Stimulated activated CD4-positive, alpha-beta T cell treated with anti-CD3 and anti-CD28 coated beads, Interleukin-12 subunit alpha, Interleukin-12 subunit beta, amount 100 ng/mL, for 4 hours (primary cell): Measurements from ENCODE around the gene LRP6.
"Not testable (repeated sequence)": the region's sequence is repeated elsewhere in the genome, so short reads cannot be mapped to it uniquely, and the experiment has no call there.

Experiments
- DNase-seq: peaks from one replicate; pipeline ENCODE4 v3.0.0-alpha.2; 2020

The LRP6 gene

GRCh38 chr12:12178559-12178958 is 88.3 kb downstream of the LRP6 start:
- no peak for DNase-seq

- DNase-seq: no peak
These were observed 90.4 kb downstream of the LRP6 start for GRCh38 chr12:12176402-12176801.

- no peak for DNase-seq
These were observed 94.8 kb downstream of the LRP6 start for GRCh38 chr12:12171991-12172511.

- DNase-seq: no peak
These were observed 99.0 kb downstream of the LRP6 start for GRCh38 chr12:12167847-12168246.

DNA sequence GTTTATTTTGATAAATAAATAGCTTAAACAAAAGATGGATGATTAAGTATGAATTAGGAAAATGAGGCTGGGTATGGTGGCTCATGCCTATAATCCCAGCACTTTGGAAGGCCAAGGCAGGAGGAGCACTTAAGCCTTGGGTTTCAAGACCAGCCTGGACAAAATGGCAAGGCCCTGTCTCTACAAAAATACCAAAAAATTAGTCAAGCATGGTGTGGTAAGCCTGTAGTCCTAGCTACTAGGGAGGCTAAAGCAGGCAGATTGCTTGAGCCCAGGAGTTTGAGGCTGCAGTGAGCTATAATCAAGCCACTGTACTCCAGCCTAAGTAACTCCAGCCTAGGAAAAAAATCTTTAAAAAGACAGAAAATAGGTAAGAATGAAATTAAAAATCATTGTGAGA is 100.1 kb downstream of the LRP6 start:
- no peak for DNase-seq

DNA sequence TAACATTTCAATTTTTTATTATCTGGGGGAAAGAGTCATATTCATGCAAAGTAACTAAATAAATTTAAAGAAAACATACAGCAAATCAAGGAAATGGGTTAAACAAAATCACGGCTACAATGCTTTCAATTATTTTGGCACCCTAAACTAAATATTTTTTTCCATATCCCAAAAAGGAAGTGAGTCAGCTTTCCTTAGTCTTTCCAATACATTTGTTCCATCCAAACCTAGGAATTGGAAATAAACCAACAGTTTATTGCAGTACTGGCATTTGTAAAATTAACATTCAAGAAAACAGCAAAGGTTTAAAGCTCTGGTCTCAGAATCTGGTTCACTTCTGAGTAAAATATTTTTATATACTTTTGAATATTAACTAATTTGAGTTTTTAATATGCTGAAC is 106.9 kb downstream of the LRP6 start:
- no peak for DNase-seq

DNA sequence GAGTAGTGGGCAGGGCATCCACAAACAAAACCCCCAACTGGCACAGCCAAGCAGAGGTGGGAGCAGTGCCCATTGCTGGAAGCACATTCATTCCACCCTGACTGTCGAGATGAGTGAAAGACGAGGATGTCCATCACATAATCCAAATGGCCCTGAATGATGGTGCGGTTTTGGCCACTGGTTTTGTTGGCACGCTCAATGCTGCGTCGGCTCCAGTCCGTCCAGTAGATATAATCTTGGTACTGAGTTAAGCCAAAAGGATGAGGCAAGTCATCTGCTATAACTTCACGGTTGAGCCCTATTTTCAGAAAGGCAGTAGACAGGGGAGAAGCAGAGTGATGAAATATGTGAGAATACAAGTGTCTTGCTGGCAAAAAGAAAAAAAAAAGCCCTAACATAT is 108.0 kb downstream of the LRP6 start:
- DNase-seq: no peak

GRCh38 chr12:12157424-12157823 is 109.4 kb downstream of the LRP6 start:
- no peak for DNase-seq

GRCh38 chr12:12156828-12157227 is 110.0 kb downstream of the LRP6 start:
- no peak for DNase-seq

- no peak for DNase-seq
These were observed 110.7 kb downstream of the LRP6 start for GRCh38 chr12:12156116-12156515.

- DNase-seq: no peak
These were observed 113.2 kb downstream of the LRP6 start for GRCh38 chr12:12153596-12153995.

- no peak for DNase-seq
These were observed 119.7 kb downstream of the LRP6 start for GRCh38 chr12:12147111-12147510.

- not testable (repeated sequence) for DNase-seq
These were observed 122.3 kb downstream of the LRP6 start for GRCh38 chr12:12144531-12144930.

- no peak for DNase-seq
These were observed 125.8 kb downstream of the LRP6 start for GRCh38 chr12:12141000-12141399.

DNA sequence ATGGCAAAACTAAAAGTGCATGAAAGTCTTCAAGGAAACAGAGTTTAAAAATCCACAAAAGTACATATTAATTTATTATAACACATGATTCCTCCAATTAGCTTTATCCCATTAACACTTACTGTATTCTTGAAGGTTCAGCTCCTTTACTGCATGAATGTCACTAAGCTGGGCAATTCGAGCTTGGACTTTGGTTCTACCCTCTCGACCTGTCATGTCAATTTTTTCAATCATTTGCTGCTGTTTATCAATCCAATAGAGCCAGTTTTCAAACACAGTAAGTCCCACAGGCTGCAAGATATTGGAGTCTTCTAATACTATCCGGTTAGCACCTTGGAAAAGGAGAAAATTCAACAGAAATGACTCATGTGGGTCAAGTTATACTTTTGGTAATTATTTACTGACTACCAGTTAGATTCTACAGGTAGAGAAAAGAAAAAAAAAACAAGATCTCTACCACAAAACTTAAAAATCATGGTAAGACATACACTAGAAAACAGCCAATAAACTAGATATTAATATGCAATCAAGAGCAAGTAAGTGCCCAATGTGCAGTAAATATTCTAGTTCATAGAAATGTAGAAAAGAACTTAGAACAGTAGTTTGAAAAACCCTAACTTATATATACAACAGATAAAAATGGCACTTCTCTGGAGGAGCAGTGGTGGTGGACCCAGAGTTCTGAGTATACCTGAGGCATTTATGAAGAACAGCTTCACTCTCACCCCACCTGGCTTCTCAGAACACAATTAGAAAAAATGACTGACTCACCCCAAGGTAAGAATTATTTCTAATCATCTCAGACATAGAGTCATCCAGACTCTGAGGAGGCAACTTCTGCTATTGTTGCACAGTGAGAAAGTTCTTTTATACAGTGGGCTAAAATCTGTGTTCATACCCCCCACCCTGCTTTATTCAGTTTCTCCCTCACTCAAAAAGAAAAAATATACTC is 128.4 kb downstream of the LRP6 start:
- no peak for DNase-seq

DNA sequence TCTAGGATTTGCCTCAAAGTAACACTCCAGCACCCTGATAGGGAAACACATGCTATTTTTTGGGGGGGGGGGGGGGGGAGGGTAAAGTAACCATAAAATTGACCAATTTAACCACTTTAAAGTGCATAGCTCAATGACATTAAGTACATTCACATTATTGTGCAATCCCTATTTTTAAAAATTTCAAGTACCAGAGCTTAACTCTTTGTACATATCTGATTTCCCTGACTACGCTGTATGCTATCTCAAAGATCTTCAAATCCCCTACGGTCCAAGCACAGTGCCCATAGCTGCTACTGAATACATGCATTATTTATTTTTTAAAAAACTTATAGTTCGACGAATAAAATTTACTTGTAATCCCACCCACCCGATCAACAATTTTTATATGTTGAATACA is 133.1 kb downstream of the LRP6 start:
- no peak for DNase-seq

- DNase-seq: no peak
These were observed 133.6 kb downstream of the LRP6 start for GRCh38 chr12:12133259-12133658.

DNA sequence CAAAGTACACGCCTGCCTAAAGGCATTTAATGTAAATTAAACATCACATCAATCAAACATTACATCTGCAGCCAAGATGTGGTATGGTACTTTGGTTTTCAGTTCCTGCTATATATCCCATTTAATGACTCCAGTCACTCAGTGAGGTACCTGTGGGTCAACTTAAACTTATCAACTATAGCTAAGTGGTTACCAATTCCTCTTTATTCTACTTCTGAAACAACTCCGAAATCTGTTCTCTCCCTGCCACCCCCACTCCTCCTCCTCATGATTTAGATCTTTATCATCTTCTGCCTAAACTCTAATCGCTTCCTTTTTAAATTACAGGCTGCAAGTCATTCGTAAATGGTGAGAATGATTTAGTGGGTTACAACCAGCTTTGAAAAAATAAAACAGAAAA is 138.2 kb downstream of the LRP6 start:
- no peak for DNase-seq

GRCh38 chr12:12127304-12127703 is 139.5 kb downstream of the LRP6 start:
- DNase-seq: no peak

DNA sequence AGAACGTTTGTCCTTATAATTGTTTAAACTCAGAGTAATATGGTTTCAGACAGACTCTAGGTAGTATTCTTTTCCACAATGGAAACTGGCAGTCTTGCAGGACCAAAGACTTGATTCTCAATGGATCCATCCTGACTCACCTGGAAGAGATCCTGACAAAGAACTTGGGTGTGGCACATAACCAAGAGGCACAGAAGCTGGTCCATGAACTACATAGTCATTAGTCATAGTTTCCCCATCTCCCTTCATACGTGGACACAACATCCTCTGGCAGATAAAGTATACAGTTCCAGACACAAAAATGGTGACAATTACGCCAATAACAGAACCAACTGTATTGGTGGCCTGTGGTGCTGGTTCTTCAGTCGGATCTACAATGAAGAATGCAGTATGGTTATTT is 140.3 kb downstream of the LRP6 start:
- DNase-seq: no peak

DNA sequence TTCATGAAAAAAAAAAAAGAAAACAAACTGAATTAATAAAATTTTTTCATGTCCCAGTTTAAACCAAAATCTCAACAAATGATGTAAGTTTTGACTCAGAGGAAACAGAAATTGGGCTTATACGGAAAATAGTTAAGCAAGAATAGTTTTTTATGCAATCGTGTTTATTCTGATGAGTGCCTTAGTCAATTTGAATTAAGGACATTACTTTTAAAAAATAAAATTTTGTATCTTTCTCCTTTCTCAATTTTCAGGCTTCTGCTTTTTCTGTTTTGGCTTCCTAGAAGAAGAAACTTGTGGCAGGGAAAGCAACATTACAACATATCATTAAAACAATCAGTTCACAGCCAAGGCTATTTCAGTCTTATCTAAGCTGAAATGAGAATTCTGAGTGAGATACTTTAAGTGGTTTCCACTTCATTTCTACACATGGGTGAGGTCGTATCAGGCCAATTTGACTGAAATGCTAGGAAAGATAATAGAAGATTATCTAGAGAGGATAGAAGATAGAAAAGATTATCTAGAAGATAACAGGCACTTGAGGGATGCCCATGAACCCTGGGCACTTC is 143.7 kb downstream of the LRP6 start:
- DNase-seq: no peak

GRCh38 chr12:12121061-12121460 is 145.8 kb downstream of the LRP6 start:
- DNase-seq: no peak

DNA sequence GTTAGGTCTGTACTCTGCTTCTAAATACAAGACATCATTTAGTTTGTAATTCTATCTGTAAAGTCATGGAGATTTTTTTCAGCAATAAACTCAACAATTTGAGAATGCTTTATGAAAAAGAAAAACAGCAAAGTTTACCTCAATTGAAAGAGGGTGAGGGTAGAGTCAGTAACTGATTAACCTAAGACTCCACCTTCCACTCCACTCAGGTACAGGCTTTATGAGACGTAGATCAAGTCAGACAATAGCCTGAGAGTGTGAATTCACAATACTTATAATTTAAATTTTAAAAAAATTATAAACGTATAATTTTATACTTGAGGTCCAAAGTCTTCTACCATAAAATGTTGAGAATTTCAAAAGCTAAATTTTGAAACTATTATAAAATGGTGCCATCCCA is 150.2 kb downstream of the LRP6 start:
- DNase-seq: no peak

DNA sequence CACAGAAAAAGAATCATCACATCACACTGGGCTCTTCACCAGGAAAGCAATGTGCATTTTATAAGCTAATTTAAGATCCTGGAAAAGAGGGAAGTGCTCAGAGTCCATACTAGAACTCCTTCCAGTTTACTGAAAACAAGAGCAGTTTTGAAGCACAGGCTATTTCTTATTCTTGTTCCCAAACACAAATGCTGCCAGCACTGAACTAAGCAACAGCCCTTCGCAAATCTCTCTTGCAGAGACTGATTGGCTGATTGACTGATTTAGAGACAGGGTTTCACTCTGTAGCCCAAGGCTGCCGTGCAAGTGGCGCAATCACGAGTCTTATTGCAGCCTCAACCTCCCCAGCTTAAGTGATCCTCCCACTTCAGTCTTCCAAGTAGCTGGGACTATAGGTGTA is 151.3 kb downstream of the LRP6 start:
- no peak for DNase-seq
